ENCODE results near the gene OR6C3.
"Not testable (repeated sequence)": the region's sequence is repeated elsewhere in the genome, so short reads cannot be mapped to it uniquely, and the experiment has no call there.

OR6C3 gene

GRCh38 chr12:55330446-55330845 lies at the start of gene OR6C3:
TSS of gene OR6C3 (plus strand) at chr12:55330746. CDS start at chr12:55331701, 955 bp downstream.
- no peak for DNase-seq (ENCODE audit: extremely low read depth in 1 of 2, low read depth in 1 of 2)

DNA sequence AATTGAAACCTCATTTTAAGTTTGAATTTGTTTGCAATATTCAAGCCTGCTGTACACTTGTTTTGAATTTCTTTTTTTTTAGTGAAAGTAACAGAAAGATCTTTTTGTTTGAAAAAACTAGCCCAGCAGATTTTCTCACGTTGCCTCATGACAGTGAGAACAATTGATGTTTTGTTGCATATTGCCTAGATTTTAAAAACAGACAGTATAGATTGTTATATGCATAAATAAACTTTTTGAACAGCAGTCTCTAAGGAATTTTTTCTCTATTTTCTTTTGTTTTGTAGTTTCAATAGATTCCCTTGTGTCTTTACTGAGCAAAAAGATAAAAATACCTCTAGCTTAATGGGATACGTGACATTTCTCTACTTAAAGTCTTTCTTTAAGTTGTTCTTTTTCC lies 49.6 kb upstream of the OR6C3 start:
- no peak for DNase-seq (ENCODE audit: extremely low read depth in 1 of 2, low read depth in 1 of 2)

GRCh38 chr12:55289999-55290398 lies 40.5 kb upstream of the OR6C3 start:
- no peak for DNase-seq (ENCODE audit: extremely low read depth in 1 of 2, low read depth in 1 of 2)

DNA sequence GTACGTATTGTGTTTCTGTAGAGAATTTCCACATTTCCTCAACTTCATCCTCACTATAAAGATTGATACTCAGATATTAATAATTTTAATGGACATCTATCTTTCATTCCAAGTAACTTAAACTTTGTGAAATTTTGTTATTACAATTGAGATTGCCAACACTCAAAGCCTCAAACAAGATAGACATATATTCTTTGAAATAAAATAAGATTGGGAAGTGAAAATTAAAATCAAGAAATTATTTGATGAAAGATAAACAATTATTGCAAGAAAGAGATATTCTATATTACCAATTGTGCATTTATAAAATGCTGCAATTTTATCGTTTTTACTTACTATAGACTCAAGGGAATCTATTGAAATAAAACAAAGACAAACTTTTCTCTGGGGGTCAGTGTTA lies 34.1 kb upstream of the OR6C3 start, which contains the start of gene OR6C6:
Gene OR6C6, minus strand, starts transcription at position 101 of the 400 bp plus-strand sequence. CDS start 1,337 bp downstream, outside the sequence.
- no peak for DNase-seq (ENCODE audit: extremely low read depth in 1 of 2, low read depth in 1 of 2)

DNA sequence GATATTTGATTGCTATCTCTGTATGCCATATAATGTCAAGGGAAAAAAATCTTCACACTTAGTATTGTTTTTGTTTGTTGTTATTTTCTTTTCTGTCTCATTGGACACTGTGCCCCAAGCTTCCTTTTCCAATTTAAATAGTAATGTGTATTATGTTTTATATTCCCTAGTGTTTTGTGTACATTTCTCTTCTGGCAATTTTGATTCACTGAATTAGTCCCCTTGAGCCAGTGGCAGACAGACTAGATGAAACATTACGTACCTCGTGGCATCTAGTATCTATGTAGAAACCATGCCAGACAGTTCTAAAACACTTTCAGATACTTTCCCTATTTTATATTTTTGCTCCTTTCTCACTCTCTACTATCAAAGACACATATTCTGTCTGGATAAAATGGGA lies 16.5 kb upstream of the OR6C3 start, which contains the start of gene OR6C1:
Gene OR6C1, plus strand, starts transcription at position 301 of the 400 bp plus-strand sequence. CDS start 6,257 bp downstream, outside the sequence.
- DNase-seq (ENCODE audit: extremely low read depth in 1 of 2, low read depth in 1 of 2), result no peak

- DNase-seq (ENCODE audit: extremely low read depth in 1 of 2, low read depth in 1 of 2), result no peak
Observed at GRCh38 chr12:55320201-55320600, 10.3 kb upstream of the OR6C3 start.

GRCh38 chr12:55325801-55326200 lies 4.7 kb upstream of the OR6C3 start:
- not testable (repeated sequence) for DNase-seq (ENCODE audit: extremely low read depth in 1 of 2, low read depth in 1 of 2)

DNA sequence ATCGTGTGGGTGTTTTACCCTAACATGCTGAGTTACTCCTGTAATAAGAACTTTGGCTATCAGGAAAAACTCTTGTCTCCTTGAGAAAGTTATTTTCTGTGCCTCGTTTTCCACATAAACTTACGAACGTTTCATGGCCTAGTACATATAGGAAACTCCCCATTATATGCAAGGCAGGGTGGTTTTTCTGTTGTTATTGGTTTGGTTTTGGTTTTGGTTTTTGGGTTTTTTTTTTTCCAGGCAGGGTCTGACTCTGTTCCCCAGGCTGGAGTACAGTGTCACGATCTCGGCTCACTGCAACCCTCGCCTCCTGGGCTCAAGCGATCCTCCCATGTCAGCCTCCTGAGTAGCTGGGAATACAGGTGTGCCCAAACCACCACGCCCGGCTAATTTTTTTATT lies 5.5 kb downstream of the OR6C3 start:
- DNase-seq (ENCODE audit: extremely low read depth in 1 of 2, low read depth in 1 of 2), result no peak

GRCh38 chr12:55355338-55355737 lies 24.8 kb downstream of the OR6C3 start:
- DNase-seq (ENCODE audit: extremely low read depth in 1 of 2, low read depth in 1 of 2), result not testable (repeated sequence)

DNA sequence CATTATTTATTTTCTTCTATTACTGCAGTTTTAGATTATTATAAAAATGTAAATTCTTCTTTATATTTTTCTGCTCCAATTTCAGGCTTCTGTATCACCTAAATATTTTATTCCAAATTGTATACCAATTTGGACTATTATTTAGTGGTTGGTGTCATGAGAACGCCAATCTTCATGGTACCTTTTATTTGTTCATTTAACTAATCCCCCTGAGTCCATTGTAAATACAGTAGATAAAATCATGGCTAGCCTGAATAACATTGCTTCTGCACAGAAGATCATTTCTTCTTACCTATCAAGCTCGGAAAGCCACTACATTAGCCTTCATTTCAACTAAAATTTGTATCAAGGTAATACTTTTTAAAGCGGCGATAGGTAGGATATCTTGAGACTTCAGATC lies 32.1 kb downstream of the OR6C3 start, which contains the start of gene OR6C75:
Gene OR6C75, plus strand, starts transcription at position 301 of the 400 bp plus-strand sequence. CDS start 2,136 bp downstream, outside the sequence.
- no peak for DNase-seq (ENCODE audit: extremely low read depth in 1 of 2, low read depth in 1 of 2)

DNA sequence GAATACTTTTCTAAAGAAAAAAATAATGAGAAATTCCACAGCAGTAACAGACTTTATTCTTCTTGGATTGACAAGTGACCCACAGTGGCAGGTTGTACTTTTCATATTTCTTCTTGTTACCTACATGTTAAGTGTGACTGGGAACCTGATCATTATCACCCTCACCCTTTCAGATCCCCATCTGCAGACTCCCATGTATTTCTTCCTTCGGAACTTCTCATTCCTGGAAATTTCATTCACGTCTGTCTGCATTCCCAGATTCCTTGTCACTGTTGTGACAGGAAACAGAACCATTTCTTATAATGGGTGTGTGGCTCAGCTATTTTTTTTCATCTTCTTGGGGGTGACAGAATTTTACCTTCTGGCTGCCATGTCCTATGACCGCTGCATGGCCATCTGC lies 34.5 kb downstream of the OR6C3 start:
- DNase-seq (ENCODE audit: extremely low read depth in 1 of 2, low read depth in 1 of 2), result no peak

GRCh38 chr12:55372521-55372920 lies 42.0 kb downstream of the OR6C3 start:
- no peak for DNase-seq (ENCODE audit: extremely low read depth in 1 of 2, low read depth in 1 of 2)
